HG03159 (cell line): ENCODE measurements around the gene NRXN3.
"Not testable (repeated sequence)": the region's sequence is repeated elsewhere in the genome, so short reads cannot be mapped to it uniquely, and the experiment has no call there.

Experiments
- ATAC-seq: cut with Tn5 transposase; IDR thresholded peaks from one replicate; pipeline ENCODE4 v1.9.1; 2021; ENCODE audit warnings: mild to moderate bottlenecking, moderate library complexity; ENCODE audit not compliant: unreplicated experiment

The NRXN3 gene

DNA sequence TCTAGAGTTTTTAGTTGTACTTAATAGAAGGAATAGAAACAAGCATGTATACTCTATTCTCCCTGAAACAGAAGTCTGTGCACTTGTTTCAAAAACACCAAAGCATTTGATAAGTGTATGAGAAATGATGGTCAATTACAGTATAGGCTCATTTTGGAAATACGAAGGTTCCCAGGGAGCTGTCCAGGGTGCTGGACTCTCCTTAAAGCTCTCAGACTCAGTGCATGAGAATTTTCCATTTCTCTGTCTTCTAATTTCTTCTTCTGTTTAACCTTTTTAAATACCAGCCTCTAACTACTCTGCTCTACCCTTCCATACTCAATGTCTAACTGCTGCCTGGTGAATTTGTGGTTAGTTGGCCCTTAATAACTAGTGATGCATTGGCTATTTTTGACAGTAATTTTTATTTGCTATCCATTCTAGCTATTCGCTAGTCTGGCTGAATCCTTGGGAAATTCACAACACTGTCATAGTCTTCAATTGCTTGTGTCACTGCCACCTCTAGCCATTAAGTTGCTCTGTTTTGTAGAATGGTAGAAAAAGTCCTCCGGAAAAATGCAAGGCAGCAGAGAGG, 229.2 kb downstream of the NRXN3 start:
- ATAC-seq = no peak

DNA sequence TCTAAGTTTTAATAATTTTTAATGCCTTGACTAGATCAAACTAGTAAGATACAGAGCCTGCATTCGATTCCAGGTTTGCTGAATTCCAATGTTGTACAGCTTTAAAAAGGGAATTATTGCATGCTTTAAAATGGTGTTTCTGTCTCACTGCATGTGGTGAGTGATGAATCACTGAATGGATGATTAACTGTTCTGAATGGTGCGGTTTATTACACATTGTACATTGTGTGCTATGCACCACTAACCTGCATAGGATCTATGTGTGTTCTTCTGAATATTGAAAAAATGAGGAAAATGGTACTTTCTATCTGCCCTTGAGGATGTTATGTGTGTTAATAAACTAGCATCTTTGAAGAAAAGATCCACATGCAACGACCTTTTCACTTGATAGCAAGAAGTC, 231.7 kb downstream of the NRXN3 start:
- no peak for ATAC-seq

DNA sequence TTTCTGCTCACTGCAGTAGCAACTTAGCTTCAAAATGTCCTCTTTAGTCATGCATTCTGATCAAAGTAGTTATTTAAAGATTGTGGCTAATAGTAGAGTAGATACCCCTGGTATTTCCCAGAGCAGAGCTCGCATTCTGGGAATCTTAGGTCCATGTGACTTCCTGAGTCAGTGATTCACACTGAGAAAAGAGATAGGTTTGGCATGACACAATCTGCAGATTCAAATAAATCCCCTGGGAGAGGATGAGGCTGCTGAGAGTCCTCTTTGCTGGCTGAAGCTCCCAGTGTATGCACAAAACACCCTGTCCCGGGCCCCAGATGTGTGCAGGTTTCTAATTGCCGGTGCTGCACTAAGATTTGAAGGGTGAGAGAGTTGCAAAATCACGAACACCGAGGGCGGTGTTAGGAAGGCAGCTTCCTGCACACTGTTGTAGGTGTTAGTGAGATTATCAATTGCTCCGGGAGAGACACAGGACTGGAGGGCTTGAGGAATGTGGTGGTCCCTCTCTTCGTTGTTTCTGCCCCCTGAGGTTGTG, 233.2 kb downstream of the NRXN3 start:
- ATAC-seq = peak; percentile 67

- no peak for ATAC-seq
These were observed 235.1 kb downstream of the NRXN3 start for GRCh38 chr14:78405079-78405856.

GRCh38 chr14:78412475-78412874, 242.3 kb downstream of the NRXN3 start:
- no peak for ATAC-seq

- no peak for ATAC-seq
These were observed 244.0 kb downstream of the NRXN3 start for GRCh38 chr14:78414172-78414571.

DNA sequence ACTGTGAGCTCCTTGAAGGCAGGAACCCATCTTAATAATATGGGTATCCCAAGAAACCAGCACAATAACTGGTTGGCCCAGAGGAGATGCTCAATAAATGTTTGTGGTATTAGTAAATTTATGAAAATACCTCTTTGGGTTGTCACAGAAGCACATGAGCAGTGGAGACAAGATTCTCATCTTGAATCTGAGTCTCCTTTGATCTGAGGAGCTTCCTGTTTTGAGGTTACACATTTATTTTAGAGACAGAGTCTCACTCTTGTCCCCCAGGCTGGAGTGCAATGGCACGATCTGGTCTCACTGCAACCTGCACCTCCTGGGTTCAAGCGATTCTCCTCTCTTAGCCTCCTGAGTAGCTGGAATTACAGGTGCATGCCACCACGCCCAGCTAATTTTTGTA, 247.4 kb downstream of the NRXN3 start:
- no peak for ATAC-seq

- ATAC-seq = no peak
These were observed 254.1 kb downstream of the NRXN3 start for GRCh38 chr14:78424311-78424710.

DNA sequence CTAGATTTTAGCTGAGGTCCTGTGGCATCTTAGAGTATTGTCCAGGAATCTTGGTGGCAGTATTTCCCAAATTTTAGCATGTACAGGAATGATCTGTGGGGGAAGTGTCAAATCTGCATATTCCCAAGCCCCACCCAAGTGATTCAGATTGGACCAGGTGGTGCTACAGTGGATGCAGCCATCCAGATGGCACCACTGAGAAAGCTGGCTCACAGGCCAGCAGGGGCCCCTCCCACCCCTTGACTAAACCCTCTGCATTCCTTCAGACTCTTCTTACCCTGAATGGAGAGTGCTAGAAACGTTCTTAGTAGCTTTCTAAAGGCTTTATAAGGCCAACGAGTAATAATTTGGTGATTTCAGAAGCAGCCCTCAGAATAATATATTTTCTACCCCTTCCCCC, 255.2 kb downstream of the NRXN3 start:
- no peak for ATAC-seq

- ATAC-seq = no peak
These were observed 255.6 kb downstream of the NRXN3 start for GRCh38 chr14:78425782-78426181.

DNA sequence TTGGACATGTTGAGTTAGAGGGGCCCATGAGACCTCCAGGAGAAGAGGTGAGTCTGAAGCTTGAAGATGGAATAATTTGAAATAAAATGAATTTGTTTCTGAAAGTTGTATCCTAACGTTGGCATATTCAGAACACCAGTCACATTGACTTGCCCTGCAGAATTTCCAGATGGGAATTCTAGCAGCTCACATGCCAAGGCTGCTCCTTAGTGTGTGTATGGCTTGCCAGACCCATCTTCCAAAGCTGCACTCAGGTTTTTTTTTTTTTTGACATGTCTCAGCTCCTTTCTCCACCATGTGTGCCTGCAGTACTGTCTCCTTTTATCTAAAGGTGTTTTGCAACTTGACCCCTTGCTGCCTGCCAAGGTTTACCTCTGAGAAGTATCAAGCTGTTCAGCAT, 261.9 kb downstream of the NRXN3 start:
- no peak for ATAC-seq

- not testable (repeated sequence) for ATAC-seq
These were observed 267.3 kb downstream of the NRXN3 start for GRCh38 chr14:78437448-78437847.

DNA sequence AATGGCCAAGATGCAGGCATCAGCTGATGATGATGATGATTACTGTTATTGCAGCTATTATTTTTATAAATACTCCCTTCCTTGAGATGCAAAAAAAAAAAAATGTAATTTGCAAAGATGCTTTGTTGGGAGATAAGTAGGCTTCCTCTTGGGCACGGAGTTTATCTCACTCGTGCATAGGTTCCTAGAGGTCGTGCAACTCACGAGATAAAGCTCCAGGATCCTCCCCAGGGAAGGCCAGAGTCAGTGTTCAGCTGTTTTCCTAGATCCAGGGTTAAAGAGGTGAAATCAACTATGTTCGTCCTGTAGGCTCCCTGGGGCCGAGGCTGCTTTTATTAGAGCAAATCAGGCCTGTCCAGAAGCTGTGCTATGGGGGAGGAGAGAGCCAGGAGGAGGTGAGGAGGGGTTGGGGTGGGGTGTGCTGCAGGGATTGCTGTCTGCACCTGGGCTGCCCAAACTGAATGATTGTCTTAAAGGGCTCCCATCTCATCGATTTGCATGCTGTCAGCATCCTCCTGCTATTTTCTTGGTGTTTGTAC, 270.3 kb downstream of the NRXN3 start:
- no peak for ATAC-seq

- ATAC-seq = no peak
These were observed 273.7 kb downstream of the NRXN3 start for GRCh38 chr14:78443834-78444233.

GRCh38 chr14:78445275-78445674, 275.1 kb downstream of the NRXN3 start:
- ATAC-seq = no peak

- ATAC-seq = no peak
These were observed 276.6 kb downstream of the NRXN3 start for GRCh38 chr14:78446807-78447206.

- ATAC-seq = peak; percentile 82
These were observed 278.3 kb downstream of the NRXN3 start for GRCh38 chr14:78448164-78449094.

- ATAC-seq = no peak
These were observed 280.6 kb downstream of the NRXN3 start for GRCh38 chr14:78450669-78451318.

GRCh38 chr14:78451319-78451695, 281.1 kb downstream of the NRXN3 start:
- ATAC-seq = no peak

DNA sequence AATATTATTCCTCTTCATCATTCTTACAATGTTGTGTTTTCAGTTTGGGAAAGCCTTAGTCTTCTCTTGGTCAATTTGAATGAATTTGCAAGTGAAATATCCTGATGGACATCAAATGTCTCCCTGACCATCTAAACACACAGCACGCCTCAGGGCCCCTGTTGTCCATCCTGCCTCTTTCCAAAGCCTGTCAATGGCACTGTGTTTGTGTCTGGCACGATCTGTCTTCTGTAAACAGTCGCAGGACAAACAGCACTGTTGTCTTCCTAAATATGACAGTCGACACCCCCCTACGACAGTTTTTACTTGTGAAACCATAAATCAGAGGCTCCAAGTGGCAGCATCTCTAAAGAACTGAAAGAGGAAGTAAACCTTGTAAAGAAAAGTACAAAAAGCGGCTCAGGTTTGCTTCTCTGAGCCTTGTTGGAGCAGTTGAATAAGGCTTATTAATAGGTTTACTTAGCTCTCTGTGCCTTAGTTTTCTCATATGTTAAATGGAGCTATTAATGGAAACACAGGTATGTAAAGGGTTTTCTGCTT, 285.8 kb downstream of the NRXN3 start:
- peak; percentile 85 for ATAC-seq
